Brain pericyte (primary cell): ENCODE data around the gene FMNL2.
"Not testable (repeated sequence)": the region's sequence is repeated elsewhere in the genome, so short reads cannot be mapped to it uniquely, and the experiment has no call there.

ENCODE experiments used
- DNase-seq: peaks from one replicate; pipeline ENCODE4 v3.0.0-alpha.2; 2012; ENCODE audit warnings: low read depth, low spot score

The FMNL2 gene

GRCh38 chr2:152519581-152519952 is 184.6 kb downstream of the FMNL2 start:
- no peak for DNase-seq

GRCh38 chr2:152520759-152521158 is 185.8 kb downstream of the FMNL2 start:
- no peak for DNase-seq

- DNase-seq: not testable (repeated sequence)
These were observed 187.5 kb downstream of the FMNL2 start for GRCh38 chr2:152522446-152522845.

- DNase-seq: no peak
These were observed 188.1 kb downstream of the FMNL2 start for GRCh38 chr2:152523091-152523490.

- no peak for DNase-seq
These were observed 190.4 kb downstream of the FMNL2 start for GRCh38 chr2:152525277-152525838.

GRCh38 chr2:152529420-152530115 is 194.6 kb downstream of the FMNL2 start:
- DNase-seq: no peak

- DNase-seq: no peak
These were observed 197.3 kb downstream of the FMNL2 start for GRCh38 chr2:152532241-152532640.

- no peak for DNase-seq
These were observed 199.6 kb downstream of the FMNL2 start for GRCh38 chr2:152534460-152535135.

GRCh38 chr2:152537081-152537651 is 202.2 kb downstream of the FMNL2 start:
- no peak for DNase-seq

GRCh38 chr2:152539424-152539823 is 204.4 kb downstream of the FMNL2 start:
- no peak for DNase-seq

- DNase-seq: no peak
These were observed 206.7 kb downstream of the FMNL2 start for GRCh38 chr2:152541712-152542111.

GRCh38 chr2:152542337-152542994 is 207.5 kb downstream of the FMNL2 start:
- no peak for DNase-seq

- DNase-seq: no peak
These were observed 208.1 kb downstream of the FMNL2 start for GRCh38 chr2:152542995-152543481.

GRCh38 chr2:152543717-152544116 is 208.7 kb downstream of the FMNL2 start:
- no peak for DNase-seq

- DNase-seq: no peak
These were observed 209.7 kb downstream of the FMNL2 start for GRCh38 chr2:152544638-152545037.

- no peak for DNase-seq
These were observed 211.4 kb downstream of the FMNL2 start for GRCh38 chr2:152546230-152546837.

GRCh38 chr2:152548111-152548875 is 213.3 kb downstream of the FMNL2 start:
- DNase-seq: no peak

GRCh38 chr2:152548996-152549395 is 214.0 kb downstream of the FMNL2 start:
- no peak for DNase-seq

- no peak for DNase-seq
These were observed 214.4 kb downstream of the FMNL2 start for GRCh38 chr2:152549423-152549822.

GRCh38 chr2:152550386-152550785 is 215.4 kb downstream of the FMNL2 start:
- no peak for DNase-seq

GRCh38 chr2:152552888-152553287 is 217.9 kb downstream of the FMNL2 start:
- DNase-seq: no peak
